ENCODE results near the gene EREG. TPM values are rescaled to one million over a fixed set of nuclear protein-coding genes. Genes with fewer than 3 reads are reported as not detected.

The EREG gene
- total and polyA plus RNA-seq, 4 donors = 0.12 to 0.30 (median 0.14) TPM; not detected in 1

DNA sequence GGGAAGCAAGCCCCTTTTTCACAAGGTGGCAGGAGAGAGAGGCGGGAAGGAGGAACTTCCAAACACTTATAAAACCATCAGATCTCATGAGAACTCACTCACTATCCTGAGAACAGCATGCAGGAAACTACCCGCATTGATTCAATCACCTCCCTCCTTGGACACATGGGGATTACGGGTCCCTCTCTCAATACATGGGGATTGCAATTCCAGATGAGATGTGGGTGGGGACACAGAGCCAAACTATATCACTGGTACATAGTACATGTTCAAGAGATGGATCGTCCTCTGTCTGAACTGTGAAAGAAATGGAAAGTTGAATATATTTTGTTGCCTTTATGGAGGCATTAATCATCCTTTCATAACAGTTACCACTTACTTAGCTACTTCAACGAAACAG is 12.8 kb downstream of the EREG start:
- Histone ChIP-seq H3K27ac (ENCODE audit: low read depth, low read length) (no peak overlapping the region), H3K4me3 (ENCODE audit: low read depth, low read length) (no peak overlapping the region), H3K36me3 (ENCODE audit: control insufficient read depth, insufficient read depth, low read length) (no peaks in the 10 kb centered on the region), H3K4me1 (ENCODE audit: control insufficient read depth, insufficient read depth, low read length) (no peaks in the 10 kb centered on the region), H3K27me3 (ENCODE audit: control insufficient read depth, insufficient read depth, low read length) (no peaks in the 10 kb centered on the region), H3K9me3 (ENCODE audit: control insufficient read depth, insufficient read depth, low read length) (no peaks in the 10 kb centered on the region)
- no peak for DNase-seq (ENCODE audit: low read depth in 4 of 6, low spot score in 6 of 6)
- no CpG with 5 or more reads among the region's 5 CpGs for WGBS (ENCODE audit: insufficient coverage)

DNA sequence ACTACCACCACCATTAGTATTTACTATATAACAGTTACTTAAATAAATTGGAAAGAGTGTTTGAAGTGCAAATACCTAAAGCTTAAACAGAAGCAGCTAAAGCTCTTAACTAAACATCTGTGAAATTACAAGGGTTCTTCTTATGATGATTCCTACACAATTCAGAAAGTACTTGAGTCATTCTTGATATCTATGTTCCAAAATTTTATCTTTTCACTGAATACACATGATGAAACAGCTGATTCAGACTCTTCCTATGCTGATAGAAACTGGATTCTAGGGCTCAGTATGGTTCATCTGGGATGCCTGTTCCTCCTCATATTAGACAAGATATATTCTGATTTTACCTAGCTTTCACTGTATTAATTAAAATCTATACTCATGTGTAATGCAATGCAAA is 13.6 kb downstream of the EREG start:
- no peaks in the 10 kb centered on the region for H3K4me1 ChIP-seq (ENCODE audit: control insufficient read depth, insufficient read depth, low read length)
- no peaks in the 10 kb centered on the region for H3K9me3 ChIP-seq (ENCODE audit: control insufficient read depth, insufficient read depth, low read length)
- DNase-seq (ENCODE audit: low read depth in 4 of 6, low spot score in 6 of 6) = no peak
- H3K4me3 ChIP-seq (ENCODE audit: low read depth, low read length) = no peak overlapping the region
- no peaks in the 10 kb centered on the region for H3K36me3 ChIP-seq (ENCODE audit: control insufficient read depth, insufficient read depth, low read length)
- no peaks in the 10 kb centered on the region for H3K27me3 ChIP-seq (ENCODE audit: control insufficient read depth, insufficient read depth, low read length)
- no peak overlapping the region for H3K27ac ChIP-seq (ENCODE audit: low read depth, low read length)

DNA sequence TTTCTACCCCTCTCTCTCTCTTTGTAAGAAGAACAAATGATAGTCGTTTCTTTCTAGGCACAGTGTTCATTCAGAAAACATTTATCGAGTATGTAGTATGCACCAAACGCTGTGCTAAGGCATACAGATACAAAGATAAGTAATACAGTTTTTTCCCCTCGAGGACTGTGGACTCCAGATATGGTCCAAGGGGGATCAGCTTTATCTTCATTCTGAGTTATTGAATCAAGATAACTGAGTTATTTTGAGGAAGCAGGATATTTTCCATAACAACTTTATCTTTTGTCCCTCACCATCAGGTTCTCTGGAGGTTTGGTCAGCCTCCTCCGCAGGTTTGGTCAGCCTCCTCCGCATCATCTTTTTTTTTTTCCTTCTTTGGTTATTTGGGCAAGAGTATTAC is 15.0 kb downstream of the EREG start:
- H3K4me1 ChIP-seq (ENCODE audit: control insufficient read depth, insufficient read depth, low read length) = no peaks in the 10 kb centered on the region
- H3K4me3 ChIP-seq (ENCODE audit: low read depth, low read length) = no peak overlapping the region
- H3K9me3 ChIP-seq (ENCODE audit: control insufficient read depth, insufficient read depth, low read length) = no peaks in the 10 kb centered on the region
- no peak for DNase-seq (ENCODE audit: low read depth in 4 of 6, low spot score in 6 of 6)
- H3K36me3 ChIP-seq (ENCODE audit: control insufficient read depth, insufficient read depth, low read length) = no peaks in the 10 kb centered on the region
- no peaks in the 10 kb centered on the region for H3K27me3 ChIP-seq (ENCODE audit: control insufficient read depth, insufficient read depth, low read length)
- no CpG with 5 or more reads among the region's 6 CpGs for WGBS (ENCODE audit: insufficient coverage)
- H3K27ac ChIP-seq (ENCODE audit: low read depth, low read length) = no peak overlapping the region

DNA sequence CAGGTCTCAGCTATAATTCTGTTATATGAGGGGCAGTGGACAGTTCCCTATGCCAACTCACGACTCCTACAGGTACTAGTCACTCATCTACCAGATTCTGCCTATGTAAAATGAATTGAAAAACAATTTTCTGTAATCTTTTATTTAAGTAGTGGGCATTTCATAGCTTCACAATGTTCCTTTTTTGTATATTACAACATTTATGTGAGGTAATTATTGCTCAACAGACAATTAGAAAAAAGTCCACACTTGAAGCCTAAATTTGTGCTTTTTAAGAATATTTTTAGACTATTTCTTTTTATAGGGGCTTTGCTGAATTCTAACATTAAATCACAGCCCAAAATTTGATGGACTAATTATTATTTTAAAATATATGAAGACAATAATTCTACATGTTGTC is 20.4 kb downstream of the EREG start:
- Histone ChIP-seq H3K9me3 (ENCODE audit: control insufficient read depth, insufficient read depth, low read length) (no peaks in the 10 kb centered on the region), H3K27me3 (ENCODE audit: control insufficient read depth, insufficient read depth, low read length) (no peaks in the 10 kb centered on the region), H3K27ac (ENCODE audit: low read depth, low read length) (no peak overlapping the region), H3K4me3 (ENCODE audit: low read depth, low read length) (no peak overlapping the region), H3K36me3 (ENCODE audit: control insufficient read depth, insufficient read depth, low read length) (no peaks in the 10 kb centered on the region), H3K4me1 (ENCODE audit: control insufficient read depth, insufficient read depth, low read length) (no peaks in the 10 kb centered on the region)
- DNase-seq (ENCODE audit: low read depth in 4 of 6, low spot score in 6 of 6) = no peak
- WGBS (ENCODE audit: insufficient coverage) = no CpG with 5 or more reads among the region's 1 CpG

DNA sequence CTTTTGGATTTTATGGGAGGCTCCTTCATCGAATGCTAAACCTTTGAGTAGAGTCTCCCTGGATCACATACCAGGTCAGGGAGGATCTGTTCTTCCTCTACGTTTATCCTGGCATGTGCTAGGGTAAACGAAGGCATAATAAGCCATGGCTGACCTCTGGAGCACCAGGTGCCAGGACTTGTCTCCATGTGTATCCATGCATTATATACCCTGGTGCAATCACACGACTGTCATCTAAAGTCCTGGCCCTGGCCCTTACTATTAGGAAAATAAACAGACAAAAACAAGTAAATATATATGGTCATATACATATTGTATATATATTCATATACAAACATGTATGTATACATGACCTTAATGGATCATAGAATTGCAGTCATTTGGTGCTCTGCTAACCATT is 21.2 kb downstream of the EREG start:
- no peak for DNase-seq (ENCODE audit: low read depth in 4 of 6, low spot score in 6 of 6)
- 75% methylated on average over 3 of the region's 4 CpGs for WGBS (ENCODE audit: insufficient coverage)
- no peaks in the 10 kb centered on the region for H3K4me1 ChIP-seq (ENCODE audit: control insufficient read depth, insufficient read depth, low read length)
- H3K4me3 ChIP-seq (ENCODE audit: low read depth, low read length) = no peak overlapping the region
- no peaks in the 10 kb centered on the region for H3K36me3 ChIP-seq (ENCODE audit: control insufficient read depth, insufficient read depth, low read length)
- H3K27ac ChIP-seq (ENCODE audit: low read depth, low read length) = no peak overlapping the region
- H3K27me3 ChIP-seq (ENCODE audit: control insufficient read depth, insufficient read depth, low read length) = no peaks in the 10 kb centered on the region
- H3K9me3 ChIP-seq (ENCODE audit: control insufficient read depth, insufficient read depth, low read length) = no peaks in the 10 kb centered on the region

DNA sequence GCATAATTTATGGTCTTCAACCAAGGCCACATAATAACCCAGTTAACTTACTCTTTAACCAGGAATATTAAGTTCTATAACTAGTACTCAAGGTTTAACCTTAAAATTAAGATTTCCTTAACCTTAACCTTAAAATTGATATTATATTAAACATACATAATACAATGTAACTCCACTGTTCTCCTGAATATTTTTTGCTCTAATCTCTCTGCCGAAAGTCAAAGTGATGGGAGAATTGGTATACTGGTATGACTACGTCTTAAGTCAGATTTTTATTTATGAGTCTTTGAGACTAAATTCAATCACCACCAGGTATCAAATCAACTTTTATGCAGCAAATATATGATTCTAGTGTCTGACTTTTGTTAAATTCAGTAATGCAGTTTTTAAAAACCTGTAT is 22.8 kb downstream of the EREG start:
- no peak overlapping the region for H3K27ac ChIP-seq (ENCODE audit: low read depth, low read length)
- no peaks in the 10 kb centered on the region for H3K36me3 ChIP-seq (ENCODE audit: control insufficient read depth, insufficient read depth, low read length)
- WGBS (ENCODE audit: insufficient coverage) = no CpG with 5 or more reads among the region's 2 CpGs
- no peaks in the 10 kb centered on the region for H3K27me3 ChIP-seq (ENCODE audit: control insufficient read depth, insufficient read depth, low read length)
- DNase-seq (ENCODE audit: low read depth in 4 of 6, low spot score in 6 of 6) = no peak
- no peak overlapping the region for H3K4me3 ChIP-seq (ENCODE audit: low read depth, low read length)
- H3K4me1 ChIP-seq (ENCODE audit: control insufficient read depth, insufficient read depth, low read length) = no peaks in the 10 kb centered on the region
- H3K9me3 ChIP-seq (ENCODE audit: control insufficient read depth, insufficient read depth, low read length) = no peaks in the 10 kb centered on the region

DNA sequence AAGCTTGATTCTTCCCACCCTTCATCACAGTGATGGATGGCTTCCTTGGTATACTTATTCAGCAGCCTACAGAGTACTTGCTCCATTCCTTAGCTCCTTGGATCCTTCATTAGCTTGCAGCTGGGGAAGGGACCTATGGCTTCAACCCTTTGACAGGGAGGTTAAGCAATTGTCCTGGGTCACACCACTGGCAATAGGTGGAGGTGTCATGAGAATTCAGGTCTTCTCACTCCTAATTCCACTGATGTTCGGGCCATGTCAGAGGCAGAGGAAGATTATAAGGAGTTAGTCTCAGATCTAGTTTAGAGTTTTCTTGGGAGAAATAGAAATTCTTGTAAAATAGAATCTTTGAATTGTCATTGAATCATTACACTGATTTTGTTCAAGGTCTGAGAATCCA is 24.5 kb downstream of the EREG start:
- Histone ChIP-seq H3K36me3 (ENCODE audit: control insufficient read depth, insufficient read depth, low read length) (no peaks in the 10 kb centered on the region), H3K9me3 (ENCODE audit: control insufficient read depth, insufficient read depth, low read length) (no peaks in the 10 kb centered on the region), H3K4me1 (ENCODE audit: control insufficient read depth, insufficient read depth, low read length) (no peaks in the 10 kb centered on the region), H3K4me3 (ENCODE audit: low read depth, low read length) (no peak overlapping the region), H3K27ac (ENCODE audit: low read depth, low read length) (no peak overlapping the region), H3K27me3 (ENCODE audit: control insufficient read depth, insufficient read depth, low read length) (no peaks in the 10 kb centered on the region)
- WGBS (ENCODE audit: insufficient coverage) = no CpG with 5 or more reads among the region's 1 CpG
- no peak for DNase-seq (ENCODE audit: low read depth in 4 of 6, low spot score in 6 of 6)

DNA sequence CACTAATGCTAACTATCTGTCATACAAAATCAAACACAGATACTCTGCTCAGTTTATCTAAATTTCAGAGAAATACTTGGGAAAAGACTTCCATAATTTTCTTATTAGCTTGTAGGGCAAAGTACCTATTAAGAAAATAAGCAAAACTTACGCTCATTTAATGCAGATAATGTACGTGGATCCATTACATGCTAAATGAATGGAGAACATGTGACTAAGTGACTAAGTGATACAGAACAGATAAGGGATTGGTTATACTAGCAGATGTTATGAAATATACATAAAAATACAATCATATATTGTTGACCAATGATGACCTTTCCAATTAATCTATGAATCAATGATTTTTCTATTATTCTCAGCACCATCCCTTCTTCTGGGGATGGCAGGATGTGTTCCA is 25.7 kb downstream of the EREG start:
- Histone ChIP-seq H3K9me3 (ENCODE audit: control insufficient read depth, insufficient read depth, low read length) (no peaks in the 10 kb centered on the region), H3K4me3 (ENCODE audit: low read depth, low read length) (no peak overlapping the region), H3K27ac (ENCODE audit: low read depth, low read length) (no peak overlapping the region), H3K4me1 (ENCODE audit: control insufficient read depth, insufficient read depth, low read length) (no peaks in the 10 kb centered on the region), H3K36me3 (ENCODE audit: control insufficient read depth, insufficient read depth, low read length) (no peaks in the 10 kb centered on the region), H3K27me3 (ENCODE audit: control insufficient read depth, insufficient read depth, low read length) (no peaks in the 10 kb centered on the region)
- DNase-seq (ENCODE audit: low read depth in 4 of 6, low spot score in 6 of 6) = no peak
- no CpG with 5 or more reads among the region's 2 CpGs for WGBS (ENCODE audit: insufficient coverage)

DNA sequence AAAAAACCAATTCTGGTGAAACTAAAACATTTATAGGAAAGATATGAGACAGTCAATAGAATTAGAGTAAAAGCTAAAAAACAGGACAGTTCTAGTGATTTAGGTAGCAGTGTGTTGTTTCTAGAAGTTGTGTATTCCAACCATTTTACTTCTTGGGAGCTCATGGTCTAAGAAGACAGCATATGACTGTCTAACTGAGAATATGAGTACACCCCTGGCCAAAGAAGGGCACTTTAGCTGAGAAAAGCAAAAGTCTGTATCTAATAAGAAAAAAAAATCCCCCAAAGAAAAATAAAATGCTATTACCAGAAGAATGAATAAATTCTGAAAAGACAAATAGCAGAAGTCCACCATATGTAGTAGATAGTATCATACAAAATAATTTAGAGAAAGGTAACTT is 26.4 kb downstream of the EREG start:
- H3K27me3 ChIP-seq (ENCODE audit: control insufficient read depth, insufficient read depth, low read length) = no peaks in the 10 kb centered on the region
- no peak for DNase-seq (ENCODE audit: low read depth in 4 of 6, low spot score in 6 of 6)
- H3K4me1 ChIP-seq (ENCODE audit: control insufficient read depth, insufficient read depth, low read length) = no peaks in the 10 kb centered on the region
- no peak overlapping the region for H3K27ac ChIP-seq (ENCODE audit: low read depth, low read length)
- H3K4me3 ChIP-seq (ENCODE audit: low read depth, low read length) = no peak overlapping the region
- H3K9me3 ChIP-seq (ENCODE audit: control insufficient read depth, insufficient read depth, low read length) = no peaks in the 10 kb centered on the region
- no peaks in the 10 kb centered on the region for H3K36me3 ChIP-seq (ENCODE audit: control insufficient read depth, insufficient read depth, low read length)

DNA sequence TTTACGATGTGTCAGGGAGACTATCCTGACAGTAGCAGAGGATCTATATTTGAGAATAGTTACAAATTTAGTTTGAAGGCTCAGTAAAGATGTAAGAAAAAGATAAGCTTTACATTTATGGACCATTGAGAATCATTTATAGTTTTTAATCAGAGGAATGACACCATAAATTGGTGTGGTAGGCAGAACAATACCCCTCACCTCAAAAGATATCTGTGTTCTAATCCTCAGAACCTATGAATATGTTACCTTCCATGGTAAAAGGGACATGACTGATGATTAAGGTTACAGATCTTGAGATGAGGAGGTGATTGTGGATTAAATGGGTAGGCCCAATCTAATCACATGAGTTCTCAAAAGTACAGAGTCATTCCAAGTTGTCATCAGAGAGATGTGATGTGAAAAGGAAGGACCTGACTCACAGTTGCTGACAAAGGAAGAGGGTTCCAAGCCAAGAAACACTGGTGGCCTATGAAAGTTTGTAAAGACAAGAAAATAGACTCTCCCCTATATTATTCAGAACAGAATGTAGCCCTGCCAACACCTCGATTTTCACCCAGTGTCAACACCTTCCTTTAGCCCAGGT is 27.0 kb downstream of the EREG start:
- no peaks in the 10 kb centered on the region for H3K4me1 ChIP-seq (ENCODE audit: control insufficient read depth, insufficient read depth, low read length)
- no peaks in the 10 kb centered on the region for H3K27me3 ChIP-seq (ENCODE audit: control insufficient read depth, insufficient read depth, low read length)
- no peak overlapping the region for H3K4me3 ChIP-seq (ENCODE audit: low read depth, low read length)
- H3K36me3 ChIP-seq (ENCODE audit: control insufficient read depth, insufficient read depth, low read length) = no peaks in the 10 kb centered on the region
- no peak for DNase-seq (ENCODE audit: low read depth in 4 of 6, low spot score in 6 of 6)
- WGBS (ENCODE audit: insufficient coverage) = no CpG with 5 or more reads among the region's 2 CpGs
- H3K27ac ChIP-seq (ENCODE audit: low read depth, low read length) = no peak overlapping the region
- H3K9me3 ChIP-seq (ENCODE audit: control insufficient read depth, insufficient read depth, low read length) = no peaks in the 10 kb centered on the region
